ENCODE measurements around the gene NXPH3.

DNA sequence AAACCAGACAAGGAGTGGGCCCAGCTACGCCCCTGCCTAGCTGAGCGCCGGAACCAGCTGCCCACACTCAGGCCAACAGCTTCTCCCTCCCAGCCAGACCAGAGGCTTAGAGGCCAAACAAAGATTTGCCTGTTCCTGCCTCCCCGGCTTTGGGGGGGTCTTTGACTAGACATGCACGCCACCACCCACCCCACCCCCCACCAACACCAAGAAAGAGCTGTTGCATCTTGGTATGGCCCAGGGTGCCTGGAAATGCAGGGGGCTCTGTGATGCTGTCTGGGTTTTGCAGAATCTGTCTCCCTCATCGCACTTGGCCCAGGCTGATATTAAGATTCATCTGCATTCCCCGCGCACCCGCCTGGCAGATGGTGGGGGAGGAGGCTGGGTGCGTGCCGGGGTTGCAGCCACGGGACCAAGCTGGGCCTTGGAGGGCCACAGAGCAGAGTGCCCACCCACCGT is 1.3 kb upstream of the NXPH3 start:
- TF ChIP-seq, protein P1, sequence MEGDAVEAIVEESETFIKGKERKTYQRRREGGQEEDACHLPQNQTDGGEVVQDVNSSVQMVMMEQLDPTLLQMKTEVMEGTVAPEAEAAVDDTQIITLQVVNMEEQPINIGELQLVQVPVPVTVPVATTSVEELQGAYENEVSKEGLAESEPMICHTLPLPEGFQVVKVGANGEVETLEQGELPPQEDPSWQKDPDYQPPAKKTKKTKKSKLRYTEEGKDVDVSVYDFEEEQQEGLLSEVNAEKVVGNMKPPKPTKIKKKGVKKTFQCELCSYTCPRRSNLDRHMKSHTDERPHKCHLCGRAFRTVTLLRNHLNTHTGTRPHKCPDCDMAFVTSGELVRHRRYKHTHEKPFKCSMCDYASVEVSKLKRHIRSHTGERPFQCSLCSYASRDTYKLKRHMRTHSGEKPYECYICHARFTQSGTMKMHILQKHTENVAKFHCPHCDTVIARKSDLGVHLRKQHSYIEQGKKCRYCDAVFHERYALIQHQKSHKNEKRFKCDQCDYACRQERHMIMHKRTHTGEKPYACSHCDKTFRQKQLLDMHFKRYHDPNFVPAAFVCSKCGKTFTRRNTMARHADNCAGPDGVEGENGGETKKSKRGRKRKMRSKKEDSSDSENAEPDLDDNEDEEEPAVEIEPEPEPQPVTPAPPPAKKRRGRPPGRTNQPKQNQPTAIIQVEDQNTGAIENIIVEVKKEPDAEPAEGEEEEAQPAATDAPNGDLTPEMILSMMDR (IDR thresholded peaks at IDR 0.05): no peak
- TF ChIP-seq POLR2A (IDR thresholded peaks at IDR 0.05) (no peak), POLR2AphosphoS5 (IDR thresholded peaks at IDR 0.05) (no peak)
